AG08395 (cell line): ENCODE data around the gene B4GALNT2.

Experiments used
- DNase-seq: peaks from one replicate; pipeline ENCODE4 v3.0.0; 2012; ENCODE audit warnings: mixed read lengths, low spot score

Gene B4GALNT2

GRCh38 chr17:49210158-49211029 is 77.8 kb downstream of the B4GALNT2 start, which contains the start of the genes ABI3 and GNGT2:
Gene ABI3, plus strand, starts transcription at chr17:49210707. Its CDS starts 18 bp downstream, at chr17:49210725.
Gene GNGT2, minus strand, starts transcription at chr17:49210574. Its CDS starts 3,152 bp downstream, at chr17:49207422.
- peak; percentile 40 for DNase-seq

- DNase-seq, result no peak
Observed at GRCh38 chr17:49213399-49213798, 80.8 kb downstream of the B4GALNT2 start.

- no peak for DNase-seq
Observed at GRCh38 chr17:49213847-49214246, 81.3 kb downstream of the B4GALNT2 start.

GRCh38 chr17:49214676-49215360 is 82.2 kb downstream of the B4GALNT2 start:
- DNase-seq, result no peak

- no peak for DNase-seq
Observed at GRCh38 chr17:49216482-49216881, 83.9 kb downstream of the B4GALNT2 start.

- no peak for DNase-seq
Observed at GRCh38 chr17:49216953-49217650, 84.5 kb downstream of the B4GALNT2 start.

- no peak for DNase-seq
Observed at GRCh38 chr17:49217651-49218413, 85.3 kb downstream of the B4GALNT2 start.

GRCh38 chr17:49218941-49219913 is 86.7 kb downstream of the B4GALNT2 start:
- no peak for DNase-seq

GRCh38 chr17:49219987-49220386 is 87.4 kb downstream of the B4GALNT2 start:
- no peak for DNase-seq

- DNase-seq, result no peak
Observed at GRCh38 chr17:49223168-49223516, 90.6 kb downstream of the B4GALNT2 start.

- DNase-seq, result peak; percentile 67
Observed at GRCh38 chr17:49223517-49224197, 91.1 kb downstream of the B4GALNT2 start.

- no peak for DNase-seq
Observed at GRCh38 chr17:49224198-49224996, 91.8 kb downstream of the B4GALNT2 start.

GRCh38 chr17:49224997-49225337 is 92.4 kb downstream of the B4GALNT2 start:
- DNase-seq, result no peak

GRCh38 chr17:49225554-49226236 is 93.1 kb downstream of the B4GALNT2 start:
- no peak for DNase-seq
